ENCODE measurements around the gene SNRPA. TPM values are rescaled to one million over a fixed set of nuclear protein-coding genes. Genes with fewer than 3 reads are reported as not detected.

The SNRPA gene
- total RNA-seq, 1 donor from 2014 or later, result 130 TPM

- peaks cover 54% of the 10 kb centered on the region for H3K4me1 Mint-ChIP-seq (ENCODE audit: unreplicated experiment)
- H3K4me3 Mint-ChIP-seq, result peak overlapping the region; percentile 33
Observed at GRCh38 chr19:40804783-40805242, 53.8 kb downstream of the SNRPA start.

GRCh38 chr19:40805258-40805868 is 54.4 kb downstream of the SNRPA start:
- peaks cover 56% of the 10 kb centered on the region for H3K4me1 Mint-ChIP-seq (ENCODE audit: unreplicated experiment)
- no peaks in the 10 kb centered on the region for H3K27me3 Mint-ChIP-seq
- DNase-seq (ENCODE audit: extremely low spot score, unreplicated experiment), result no peak
- no peaks in the 10 kb centered on the region for H3K9me3 Mint-ChIP-seq
- H3K27ac Mint-ChIP-seq, result peak overlapping the region; percentile 87
- H3K36me3 Mint-ChIP-seq, result peaks cover 14% of the 10 kb centered on the region
- TF ChIP-seq CTCF (conservative IDR thresholded peaks at IDR 0.05), result no peak
- H3K4me3 Mint-ChIP-seq, result no peak overlapping the region

More at GRCh38 chr19:40804783-40805242, 53.8 kb downstream of the SNRPA start:
- Mint-ChIP-seq H3K36me3 (peaks cover 14% of the 10 kb centered on the region), H3K27ac (peak overlapping the region; percentile 87), H3K27me3 (no peaks in the 10 kb centered on the region), H3K9me3 (no peaks in the 10 kb centered on the region)
- no peak for DNase-seq (ENCODE audit: extremely low spot score, unreplicated experiment)
- no peak for TF ChIP-seq CTCF (conservative IDR thresholded peaks at IDR 0.05)

- peak; percentile 96 for TF ChIP-seq CTCF (conservative IDR thresholded peaks at IDR 0.05)
- H3K36me3 Mint-ChIP-seq, result peaks cover 19% of the 10 kb centered on the region
- H3K4me3 Mint-ChIP-seq, result peak overlapping the region; percentile 86
- H3K9me3 Mint-ChIP-seq, result no peaks in the 10 kb centered on the region
- peak overlapping the region; percentile 97 for H3K27ac Mint-ChIP-seq
- H3K4me1 Mint-ChIP-seq (ENCODE audit: unreplicated experiment), result peaks cover 64% of the 10 kb centered on the region
- no peaks in the 10 kb centered on the region for H3K27me3 Mint-ChIP-seq
- DNase-seq (ENCODE audit: extremely low spot score, unreplicated experiment), result peak; percentile 93
Observed at GRCh38 chr19:40806423-40807146, 55.6 kb downstream of the SNRPA start.

- Mint-ChIP-seq H3K27me3 (no peaks in the 10 kb centered on the region), H3K27ac (peak overlapping the region; percentile 97), H3K9me3 (no peaks in the 10 kb centered on the region), H3K4me1 (ENCODE audit: unreplicated experiment) (peaks cover 61% of the 10 kb centered on the region), H3K36me3 (peaks cover 19% of the 10 kb centered on the region), H3K4me3 (peak overlapping the region; percentile 86)
- DNase-seq (ENCODE audit: extremely low spot score, unreplicated experiment), result no peak
- TF ChIP-seq CTCF (conservative IDR thresholded peaks at IDR 0.05), result peak; percentile 48
Observed at GRCh38 chr19:40807147-40808020, 56.4 kb downstream of the SNRPA start.

GRCh38 chr19:40808021-40808325 is 57.0 kb downstream of the SNRPA start:
- H3K27ac Mint-ChIP-seq, result peak overlapping the region; percentile 97
- H3K4me1 Mint-ChIP-seq (ENCODE audit: unreplicated experiment), result peaks cover 61% of the 10 kb centered on the region
- no peak for TF ChIP-seq CTCF (conservative IDR thresholded peaks at IDR 0.05)
- no peak for DNase-seq (ENCODE audit: extremely low spot score, unreplicated experiment)
- H3K9me3 Mint-ChIP-seq, result no peaks in the 10 kb centered on the region
- H3K36me3 Mint-ChIP-seq, result peaks cover 19% of the 10 kb centered on the region
- H3K27me3 Mint-ChIP-seq, result no peaks in the 10 kb centered on the region
- H3K4me3 Mint-ChIP-seq, result peak overlapping the region; percentile 80
